HG03354 (cell line): ENCODE data around the gene CBR3.
"Not testable (repeated sequence)": the region's sequence is repeated elsewhere in the genome, so short reads cannot be mapped to it uniquely, and the experiment has no call there.

ENCODE experiments used
- ATAC-seq: cut with Tn5 transposase; IDR thresholded peaks from one replicate; pipeline ENCODE4 v1.9.1; 2021; ENCODE audit warnings: mild to moderate bottlenecking; ENCODE audit not compliant: unreplicated experiment, poor library complexity, severe bottlenecking

CBR3 gene

GRCh38 chr21:36115138-36115730 lies 19.6 kb upstream of the CBR3 start:
- ATAC-seq = no peak

DNA sequence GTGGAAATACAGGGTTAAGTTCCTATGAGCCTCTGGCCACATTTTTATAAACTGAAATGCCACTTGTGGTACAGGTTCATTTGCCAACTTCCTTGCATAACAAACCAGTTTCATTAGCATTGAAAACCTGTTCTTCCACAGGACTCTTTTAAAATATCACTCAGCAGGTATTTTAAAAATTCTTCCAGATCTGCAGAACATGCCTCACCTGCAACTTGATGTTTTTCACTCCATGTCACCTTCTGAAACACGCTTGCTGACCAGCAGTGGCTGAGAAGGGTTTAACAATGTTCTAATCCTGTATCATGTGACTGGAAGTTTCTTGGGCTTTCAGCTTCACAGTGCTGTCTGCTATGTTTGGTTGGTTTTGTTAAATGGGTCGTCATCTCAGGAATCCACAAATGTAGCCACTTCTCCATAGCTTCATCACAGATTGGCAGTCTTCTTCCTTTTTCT lies 17.6 kb upstream of the CBR3 start:
- ATAC-seq = no peak

- no peak for ATAC-seq
These were observed 14.5 kb upstream of the CBR3 start for GRCh38 chr21:36120304-36120888.

DNA sequence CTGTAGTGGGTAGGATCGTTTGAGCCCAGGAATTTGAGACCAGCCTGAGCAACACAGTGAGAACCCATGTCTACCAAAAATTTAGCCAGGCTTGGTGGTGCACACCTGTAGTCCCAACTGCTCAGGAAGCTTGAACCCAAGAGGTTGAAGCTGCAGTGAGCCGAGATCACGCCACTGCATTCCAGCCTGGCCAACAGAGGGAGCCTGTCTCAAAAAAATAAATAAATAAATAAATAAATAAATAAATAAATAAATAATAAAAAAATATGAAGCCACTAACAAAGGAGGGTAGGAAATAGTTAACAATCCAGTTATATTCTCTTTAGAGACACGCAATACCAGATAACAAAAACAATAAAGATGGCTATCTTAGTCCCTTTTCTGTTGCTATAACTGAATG lies 11.9 kb upstream of the CBR3 start:
- no peak for ATAC-seq

GRCh38 chr21:36124395-36124794 lies 10.5 kb upstream of the CBR3 start:
- ATAC-seq = no peak

GRCh38 chr21:36125512-36126207 lies 9.2 kb upstream of the CBR3 start:
- peak; percentile 55 for ATAC-seq

DNA sequence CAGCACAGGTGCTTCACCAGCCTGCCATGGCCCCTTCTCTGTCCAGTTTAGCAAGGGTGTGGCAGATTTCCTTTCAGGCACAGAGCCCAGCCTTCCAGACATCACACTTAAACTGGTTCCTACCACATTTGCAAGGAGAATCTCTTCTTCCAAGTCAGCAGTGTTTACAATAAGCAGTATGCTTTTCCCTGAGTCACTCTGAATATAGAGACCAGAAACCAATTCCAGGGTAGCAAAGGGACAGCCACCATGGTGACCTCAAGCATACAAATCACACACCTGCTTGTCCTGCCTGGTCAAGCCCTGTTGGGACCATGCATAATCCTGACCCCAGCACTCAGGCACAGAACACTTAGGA lies 8.7 kb upstream of the CBR3 start:
- no peak for ATAC-seq

DNA sequence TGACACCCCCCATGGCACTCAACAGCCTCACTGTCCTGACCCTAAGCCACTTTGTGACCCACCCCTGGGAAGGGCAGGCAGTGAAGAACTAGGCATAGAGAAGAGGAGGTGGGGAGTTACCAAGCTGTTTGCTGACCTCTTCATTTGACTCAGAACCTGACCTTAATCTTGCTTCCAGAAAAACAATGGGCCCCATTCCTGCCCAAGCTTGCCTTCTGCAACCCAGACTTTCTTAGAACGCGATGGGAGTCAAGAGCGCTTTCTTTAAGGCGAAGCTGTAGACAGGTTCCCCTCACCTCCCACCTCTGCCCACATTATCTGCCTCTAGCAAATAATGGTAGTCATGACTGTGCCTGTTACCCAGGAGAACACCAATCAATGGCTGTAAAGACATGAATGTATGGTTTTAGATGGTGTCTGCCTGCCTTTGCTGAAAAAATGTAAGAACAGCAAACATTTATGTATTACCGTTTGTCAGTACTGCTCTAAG lies 8.2 kb upstream of the CBR3 start:
- no peak for ATAC-seq

DNA sequence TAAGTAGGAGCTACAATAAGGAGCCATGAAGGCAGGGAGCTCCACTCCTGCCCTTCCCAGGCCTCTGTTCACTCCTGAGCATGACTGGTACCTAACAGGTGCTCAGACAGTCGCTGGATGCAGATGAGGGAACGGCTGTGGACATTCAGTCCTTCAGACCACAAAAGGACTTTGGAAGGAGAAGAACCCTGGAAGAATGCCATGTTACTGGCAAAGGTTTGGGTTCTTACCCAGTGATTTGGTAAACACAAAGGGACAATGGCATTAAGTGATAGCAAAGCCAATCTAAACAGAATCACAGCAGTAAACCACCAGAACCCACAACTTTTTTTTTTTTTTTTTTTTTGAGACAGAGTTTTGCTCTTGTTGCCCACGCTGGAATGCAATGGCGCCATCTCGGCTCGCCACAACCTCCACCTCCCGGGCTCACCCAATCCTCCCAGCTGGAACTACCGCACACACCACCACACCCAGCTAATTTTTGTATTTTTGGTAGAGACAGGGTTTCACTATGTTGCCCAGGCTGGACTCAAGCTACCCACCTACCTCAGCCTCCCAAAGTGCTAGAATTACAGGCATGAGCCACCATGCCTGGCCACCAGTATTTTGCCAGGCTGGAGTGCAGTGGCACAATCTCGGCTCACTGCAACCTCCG lies 7.5 kb upstream of the CBR3 start:
- ATAC-seq = no peak

- no peak for ATAC-seq
These were observed 6.9 kb upstream of the CBR3 start for GRCh38 chr21:36127977-36128376.

GRCh38 chr21:36129219-36129618 lies 5.7 kb upstream of the CBR3 start:
- no peak for ATAC-seq

DNA sequence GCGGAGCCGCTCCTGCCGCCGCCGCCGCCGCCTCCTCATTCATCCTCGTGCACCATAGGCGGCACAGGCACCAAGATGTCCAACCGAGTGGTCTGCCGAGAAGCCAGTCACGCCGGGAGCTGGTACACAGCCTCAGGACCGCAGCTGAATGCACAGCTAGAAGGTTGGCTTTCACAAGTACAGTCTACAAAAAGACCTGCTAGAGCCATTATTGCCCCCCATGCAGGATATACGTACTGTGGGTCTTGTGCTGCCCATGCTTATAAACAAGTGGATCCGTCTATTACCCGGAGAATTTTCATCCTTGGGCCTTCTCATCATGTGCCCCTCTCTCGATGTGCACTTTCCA lies 4.5 kb upstream of the CBR3 start:
- not testable (repeated sequence) for ATAC-seq

DNA sequence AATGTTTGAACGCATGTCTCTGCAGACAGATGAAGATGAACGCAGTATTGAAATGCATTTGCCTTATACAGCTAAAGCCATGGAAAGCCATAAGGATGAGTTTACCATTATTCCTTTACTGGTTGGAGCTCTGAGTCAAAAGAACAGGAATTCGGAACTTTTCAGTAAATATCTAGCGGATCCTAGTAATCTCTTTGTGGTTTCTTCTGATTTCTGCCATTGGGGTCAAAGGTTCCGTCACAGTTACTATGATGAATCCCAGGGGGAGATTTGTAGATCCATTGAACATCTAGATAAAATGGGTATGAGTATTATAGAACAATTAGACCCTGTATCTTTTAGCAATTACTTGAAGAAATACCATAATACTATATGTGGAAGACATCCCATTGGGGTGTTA lies 4.0 kb upstream of the CBR3 start:
- not testable (repeated sequence) for ATAC-seq

DNA sequence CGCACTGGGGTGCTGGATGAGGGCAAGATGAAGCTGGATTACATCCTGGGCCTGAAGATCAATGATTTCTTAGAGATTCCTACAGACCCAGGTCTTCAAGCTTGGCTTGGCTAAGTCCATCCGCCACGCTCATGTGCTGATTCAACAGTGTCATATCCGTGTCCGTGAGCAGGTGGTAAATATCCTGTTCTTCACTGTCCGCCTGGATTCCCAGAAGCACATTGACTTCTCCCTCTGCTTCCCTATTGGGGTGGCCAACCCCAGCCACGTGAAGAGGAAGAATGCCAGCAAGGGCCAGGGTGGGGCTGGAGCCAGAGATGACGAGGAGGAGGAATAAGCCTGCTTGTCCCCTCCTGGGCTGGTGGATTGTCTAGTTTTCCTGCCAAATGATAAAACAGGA lies 2.2 kb upstream of the CBR3 start:
- no peak for ATAC-seq

DNA sequence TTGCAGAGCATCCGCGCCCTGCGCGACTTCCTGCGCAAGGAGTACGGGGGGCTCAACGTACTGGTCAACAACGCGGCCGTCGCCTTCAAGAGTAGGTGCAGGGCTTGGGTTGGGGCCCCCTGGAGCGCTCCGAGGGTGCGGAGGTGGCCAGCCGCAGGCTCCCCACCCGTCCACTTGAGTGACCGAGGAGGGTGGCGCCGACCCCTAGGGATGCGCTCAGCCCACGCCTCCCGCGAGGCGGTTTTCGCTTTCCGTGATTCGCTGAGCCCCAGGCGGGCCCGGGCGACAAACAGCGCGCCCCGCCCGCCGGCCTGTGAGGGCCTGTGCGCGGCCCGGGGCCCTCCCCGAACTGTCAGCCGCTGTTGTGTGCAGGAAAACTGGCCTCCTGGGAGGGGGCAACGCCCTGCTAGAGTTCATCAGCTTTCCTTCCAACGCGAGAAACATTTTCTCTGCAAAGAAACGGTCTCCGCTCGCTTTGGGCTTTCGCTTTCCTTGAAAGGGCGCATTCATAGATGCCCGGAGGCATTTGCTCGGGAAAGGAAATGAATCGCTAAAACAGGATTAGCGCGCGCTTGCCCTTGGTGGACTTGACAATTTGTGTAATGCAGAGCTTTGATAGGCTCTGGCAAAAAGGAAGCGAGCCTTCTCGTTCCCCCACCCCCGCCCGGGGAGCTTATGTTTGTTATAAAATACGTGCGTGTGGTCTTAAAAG lies 668 bp downstream of the CBR3 start:
- ATAC-seq = no peak

GRCh38 chr21:36139791-36140190 lies 4.9 kb downstream of the CBR3 start:
- ATAC-seq = not testable (repeated sequence)

- peak; percentile 85 for ATAC-seq
These were observed 6.6 kb downstream of the CBR3 start for GRCh38 chr21:36141513-36141925.

- ATAC-seq = not testable (repeated sequence)
These were observed 9.4 kb downstream of the CBR3 start for GRCh38 chr21:36144233-36144632.

- ATAC-seq = no peak
These were observed 10.4 kb downstream of the CBR3 start for GRCh38 chr21:36145259-36145658.

DNA sequence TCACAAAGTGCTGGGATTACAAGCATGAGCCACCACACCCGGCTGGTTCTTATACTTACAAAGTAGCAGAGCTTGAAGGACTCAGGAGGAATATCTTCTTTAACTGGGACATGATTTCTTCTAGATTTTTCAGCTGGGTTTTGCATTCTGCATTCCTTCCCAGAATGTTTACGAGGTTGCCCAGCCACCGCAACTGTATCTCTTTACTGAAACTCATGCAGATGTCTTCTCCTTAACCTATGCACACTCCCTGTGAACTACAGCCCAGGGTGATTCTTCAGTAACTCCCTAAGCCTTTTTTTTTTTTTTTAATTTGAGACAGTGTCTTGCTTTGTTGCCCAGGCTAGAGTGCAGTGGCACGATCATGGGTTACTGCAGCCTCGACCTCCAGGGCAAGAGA lies 13.0 kb downstream of the CBR3 start:
- no peak for ATAC-seq
